AG04449 (cell line): ENCODE results near the gene CCNYL1.

Experiments used
- CTCF ChIA-PET: fragments of 350-600 bp; formaldehyde crosslinking; extraction: SDS; loops from one replicate; lab custom pipeline; 2021; ENCODE audit warnings: antibody characterized with exemption; lab: Yijun Ruan, JAX
- POLR2A ChIA-PET: fragments of 400-600, 350-600 bp; formaldehyde crosslinking; extraction: SDS; loops from one replicate; lab custom pipeline; 2020; ENCODE audit warnings: antibody characterized with exemption, inconsistent platforms; lab: Yijun Ruan, JAX
- DNase-seq: peaks from one replicate; pipeline ENCODE4 v3.0.0-alpha.2; 2010; ENCODE audit warnings: low read depth, low spot score
- H3K4me3 ChIP-seq: 2 replicates; pipeline ENCODE4 v1.5.1; 2011; ENCODE audit warnings: low read depth, mild to moderate bottlenecking, control low read depth, low read length
- TF ChIP-seq, protein P1 (sequence below): IDR thresholded peaks from one replicate; pipeline ENCODE4 v1.5.1; 2011; ENCODE audit warnings: mild to moderate bottlenecking, moderate library complexity, low read length, control low read depth, inconsistent platforms; ENCODE audit not compliant: insufficient read depth; ENCODE audit errors: missing control alignments

CCNYL1 gene

GRCh38 chr2:207743514-207743913 lies 32.1 kb downstream of the CCNYL1 start:
- DNase-seq = no peak
- TF ChIP-seq, protein P1, sequence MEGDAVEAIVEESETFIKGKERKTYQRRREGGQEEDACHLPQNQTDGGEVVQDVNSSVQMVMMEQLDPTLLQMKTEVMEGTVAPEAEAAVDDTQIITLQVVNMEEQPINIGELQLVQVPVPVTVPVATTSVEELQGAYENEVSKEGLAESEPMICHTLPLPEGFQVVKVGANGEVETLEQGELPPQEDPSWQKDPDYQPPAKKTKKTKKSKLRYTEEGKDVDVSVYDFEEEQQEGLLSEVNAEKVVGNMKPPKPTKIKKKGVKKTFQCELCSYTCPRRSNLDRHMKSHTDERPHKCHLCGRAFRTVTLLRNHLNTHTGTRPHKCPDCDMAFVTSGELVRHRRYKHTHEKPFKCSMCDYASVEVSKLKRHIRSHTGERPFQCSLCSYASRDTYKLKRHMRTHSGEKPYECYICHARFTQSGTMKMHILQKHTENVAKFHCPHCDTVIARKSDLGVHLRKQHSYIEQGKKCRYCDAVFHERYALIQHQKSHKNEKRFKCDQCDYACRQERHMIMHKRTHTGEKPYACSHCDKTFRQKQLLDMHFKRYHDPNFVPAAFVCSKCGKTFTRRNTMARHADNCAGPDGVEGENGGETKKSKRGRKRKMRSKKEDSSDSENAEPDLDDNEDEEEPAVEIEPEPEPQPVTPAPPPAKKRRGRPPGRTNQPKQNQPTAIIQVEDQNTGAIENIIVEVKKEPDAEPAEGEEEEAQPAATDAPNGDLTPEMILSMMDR = no peak
- no peak overlapping the region for H3K4me3 ChIP-seq
- ChIA-PET CTCF (interaction anchor here (0.7 to 10.7 kb wide), 9 partner anchors 10 to 358 kb away, joined by 3 to 332 read pairs (median 6); no protein-coding TSS in a partner anchor), POLR2A (no interaction called here)

- no peak overlapping the region for H3K4me3 ChIP-seq
- TF ChIP-seq, protein P1 = no peak
- POLR2A ChIA-PET = no interaction called here
- CTCF ChIA-PET = interaction anchor here (0.7 to 10.7 kb wide), 8 partner anchors 11 to 432 kb away, joined by 3 to 332 read pairs (median 12); no protein-coding TSS in a partner anchor
- no peak for DNase-seq
Measured at GRCh38 chr2:207744050-207744449, 32.6 kb downstream of the CCNYL1 start.

DNA sequence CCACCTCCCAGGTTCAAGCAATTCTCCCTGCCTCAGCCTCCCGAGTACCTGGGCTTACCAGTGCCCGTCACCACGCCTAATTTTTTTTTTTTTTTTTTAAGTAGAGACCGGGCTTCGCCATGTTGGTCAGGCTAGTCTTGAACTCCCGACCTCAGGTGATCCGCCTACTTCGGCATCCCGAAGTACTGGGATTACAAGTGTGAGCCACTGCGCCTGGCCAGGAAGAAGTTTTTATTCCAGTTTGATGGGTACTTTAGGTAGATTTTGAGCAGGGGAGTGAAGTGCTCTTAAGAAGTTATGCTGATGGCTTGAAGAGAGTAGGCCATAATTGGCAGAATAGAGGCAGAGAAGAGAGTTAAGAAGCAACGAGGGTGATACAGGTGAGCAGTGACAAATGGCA lies 33.0 kb downstream of the CCNYL1 start:
- DNase-seq = no peak
- POLR2A ChIA-PET = no interaction called here
- CTCF ChIA-PET = interaction anchor here (1.8 to 10.7 kb wide), 10 partner anchors 9 to 431 kb away, joined by 6 to 332 read pairs (median 24); no protein-coding TSS in a partner anchor
- H3K4me3 ChIP-seq = no peak overlapping the region
- TF ChIP-seq, protein P1 = no peak

DNA sequence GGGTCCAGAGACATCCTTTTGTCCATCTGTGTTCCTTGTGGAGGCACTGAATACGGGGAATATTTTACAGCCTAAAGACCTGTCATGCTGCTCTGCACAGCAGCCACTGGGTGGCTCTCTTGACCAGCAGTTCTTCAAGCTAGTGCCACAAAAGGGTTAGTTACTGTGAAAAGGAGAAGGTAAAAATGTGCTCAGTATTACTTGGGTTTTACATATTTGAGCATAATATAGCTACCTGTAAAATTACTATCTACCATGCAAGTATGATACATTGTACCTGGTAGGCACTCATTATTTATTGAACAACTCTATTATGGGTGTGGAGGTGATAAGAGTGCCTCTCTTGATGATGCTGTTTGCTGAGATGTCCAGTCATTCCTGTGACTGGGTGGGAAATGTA lies 34.7 kb downstream of the CCNYL1 start:
- POLR2A ChIA-PET = interaction anchor here (0.9 to 1.1 kb wide), 2 partner anchors 223 to 323 kb away, joined by 3 to 4 read pairs; no protein-coding TSS in a partner anchor
- CTCF ChIA-PET = interaction anchor here (0.5 to 10.7 kb wide), 41 partner anchors 8 to 508 kb away, joined by 3 to 332 read pairs (median 5); partner anchors contain the start of genes IDH1 and PLEKHM3
- TF ChIP-seq, protein P1 = peak; percentile 87
- peak; percentile 26 for DNase-seq
- H3K4me3 ChIP-seq = no peak overlapping the region

- no peak for DNase-seq
- TF ChIP-seq, protein P1 = no peak
- POLR2A ChIA-PET = no interaction called here
- CTCF ChIA-PET = interaction anchor here (0.7 to 10.7 kb wide), 15 partner anchors 7 to 948 kb away, joined by 3 to 332 read pairs (median 6); partner anchors contain the start of gene IDH1
- no peak overlapping the region for H3K4me3 ChIP-seq
Measured at GRCh38 chr2:207747653-207748560, 36.5 kb downstream of the CCNYL1 start.

DNA sequence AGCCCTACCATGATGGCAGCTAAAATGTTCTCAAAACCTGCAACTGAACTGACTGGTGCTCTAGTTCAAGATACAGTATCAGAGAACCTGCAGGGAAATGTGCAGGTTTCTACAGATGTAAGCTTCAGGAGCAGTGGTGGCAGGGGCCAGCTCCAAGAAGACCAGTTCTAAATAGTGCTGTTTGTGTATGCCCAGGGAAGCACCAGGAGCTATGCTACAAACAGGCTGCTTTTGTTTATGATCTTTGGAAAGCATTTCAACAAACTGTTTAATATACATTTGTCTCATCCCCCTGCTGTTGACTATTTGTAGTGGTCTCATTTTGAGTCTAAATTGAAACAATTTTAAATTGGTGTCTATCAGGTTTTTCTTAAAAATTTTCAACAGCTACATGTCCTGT lies 37.6 kb downstream of the CCNYL1 start:
- no peak overlapping the region for H3K4me3 ChIP-seq
- DNase-seq = no peak
- POLR2A ChIA-PET = no interaction called here
- CTCF ChIA-PET = interaction anchor here (0.8 to 10.7 kb wide), 11 partner anchors 11 to 950 kb away, joined by 3 to 332 read pairs (median 6); no protein-coding TSS in a partner anchor
- TF ChIP-seq, protein P1 = no peak
